GM18517 (cell line): ENCODE measurements around the gene CELSR2.
"Not testable (repeated sequence)": the region's sequence is repeated elsewhere in the genome, so short reads cannot be mapped to it uniquely, and the experiment has no call there.

ENCODE experiments used
- ATAC-seq: cut with Tn5 transposase; IDR thresholded peaks from one replicate; pipeline ENCODE4 v1.9.1; 2021; ENCODE audit warnings: mild to moderate bottlenecking, moderate library complexity; ENCODE audit not compliant: unreplicated experiment

Gene CELSR2

GRCh38 chr1:109298666-109299557, 49.6 kb downstream of the CELSR2 start:
- no peak for ATAC-seq

- no peak for ATAC-seq
Measured at GRCh38 chr1:109299558-109300343, 50.4 kb downstream of the CELSR2 start.

DNA sequence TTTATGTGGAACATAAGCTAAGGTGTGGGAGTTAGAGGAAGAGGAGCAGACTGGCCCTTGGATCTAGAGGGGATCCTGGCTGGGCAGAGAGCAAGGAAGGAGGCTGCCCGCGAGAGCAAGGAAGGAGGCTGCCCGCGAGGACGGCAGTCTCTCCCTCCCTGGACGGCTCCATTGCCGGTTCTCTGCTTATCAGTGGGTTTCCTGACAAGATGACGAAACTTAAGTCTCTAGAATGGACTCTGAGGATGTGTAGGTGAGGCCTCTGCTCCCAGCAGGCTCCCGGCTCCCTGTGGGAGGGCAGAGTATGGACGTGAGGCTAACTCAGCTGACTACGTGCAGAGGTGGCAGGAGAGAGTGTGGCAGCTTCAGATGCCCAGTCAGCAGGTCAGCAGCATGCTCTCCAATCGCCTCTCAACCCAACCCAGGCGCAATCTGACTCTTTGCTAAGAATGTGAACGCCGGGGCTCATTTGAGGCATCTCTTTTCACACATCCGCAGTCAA, 51.4 kb downstream of the CELSR2 start:
- no peak for ATAC-seq

DNA sequence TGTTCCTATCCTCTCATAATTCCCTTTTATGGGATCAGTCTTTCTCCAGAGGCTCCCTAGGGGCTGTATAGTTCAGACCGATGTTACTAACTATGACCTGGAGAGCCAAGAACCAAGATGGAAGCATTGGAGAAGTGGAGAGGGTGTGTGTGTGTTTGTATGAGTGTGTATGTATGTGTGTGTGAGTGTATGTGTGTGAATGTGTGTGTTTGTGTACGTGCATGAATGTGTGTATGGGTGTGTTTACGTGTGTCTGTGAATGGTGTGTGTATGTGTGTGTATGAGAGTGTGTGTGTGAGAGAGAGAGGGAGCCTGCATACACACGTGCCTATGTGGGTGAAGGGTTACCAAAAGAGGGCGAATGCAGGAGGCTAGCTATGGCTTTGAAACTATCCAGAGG, 52.5 kb downstream of the CELSR2 start:
- no peak for ATAC-seq

DNA sequence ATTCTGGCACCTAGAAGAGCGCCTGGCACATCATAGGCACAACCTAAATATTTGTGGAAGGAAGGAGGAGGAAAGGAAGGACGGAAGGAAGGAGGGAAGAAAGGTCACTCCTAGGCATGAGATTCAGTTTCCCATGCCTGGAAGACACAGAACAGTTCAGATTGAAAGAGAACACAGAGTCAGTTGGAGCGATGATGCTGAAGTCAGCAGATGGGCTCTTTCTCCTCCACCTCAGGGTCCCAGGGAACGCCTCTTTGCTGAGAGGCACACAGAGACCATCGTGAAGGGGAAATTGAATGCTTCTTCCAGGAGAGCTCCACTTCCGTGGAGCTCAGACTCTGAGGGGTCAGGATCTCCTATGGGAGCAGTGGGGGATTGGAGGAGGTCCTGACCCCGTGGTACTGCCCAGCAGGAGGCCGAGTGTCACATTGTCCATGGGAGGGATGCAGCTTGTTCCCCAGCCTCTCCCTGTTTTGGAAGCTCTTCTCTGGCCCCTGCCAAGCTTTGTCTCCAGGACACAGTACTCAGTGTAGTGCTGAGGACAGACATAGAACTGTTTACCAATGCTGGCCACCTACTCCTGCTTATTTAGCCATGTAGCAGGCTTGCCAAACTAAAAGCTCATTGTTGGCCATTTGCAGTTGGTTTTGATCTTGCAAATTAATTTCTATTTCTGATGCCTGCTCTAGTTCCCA, 55.0 kb downstream of the CELSR2 start:
- no peak for ATAC-seq

- not testable (repeated sequence) for ATAC-seq
Measured at GRCh38 chr1:109305991-109306390, 56.7 kb downstream of the CELSR2 start.

DNA sequence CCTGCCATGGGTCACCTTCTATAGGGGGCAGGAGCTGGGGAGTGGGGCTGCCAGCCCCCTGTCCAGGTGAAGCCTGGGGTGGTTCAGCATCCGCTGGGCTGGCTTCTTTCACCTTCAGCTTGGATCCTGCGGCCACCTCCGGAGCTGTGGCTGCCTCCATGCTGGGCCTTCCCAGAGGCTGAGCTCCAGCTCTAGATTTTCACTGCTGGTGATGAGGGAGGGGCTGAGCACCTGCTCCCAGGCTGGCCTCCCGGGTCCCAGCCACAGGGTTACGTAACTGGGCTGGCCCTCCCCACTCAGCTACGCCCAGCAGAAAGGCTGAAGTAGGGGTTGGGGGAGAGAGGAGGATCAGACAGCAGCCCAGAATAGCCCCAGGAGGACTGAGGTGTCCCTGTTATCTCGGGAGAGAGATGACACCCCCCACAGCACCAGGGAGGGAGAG, 57.5 kb downstream of the CELSR2 start, which contains the start of gene MYBPHL:
Gene MYBPHL (minus strand): TSS at position 180 of the 442 bp plus-strand sequence. CDS start 20 bp downstream, at position 160.
- ATAC-seq: no peak

GRCh38 chr1:109307274-109308021, 58.1 kb downstream of the CELSR2 start:
- ATAC-seq: no peak

GRCh38 chr1:109309347-109309746, 60.0 kb downstream of the CELSR2 start:
- ATAC-seq: no peak

- no peak for ATAC-seq
Measured at GRCh38 chr1:109312246-109312645, 62.9 kb downstream of the CELSR2 start.

DNA sequence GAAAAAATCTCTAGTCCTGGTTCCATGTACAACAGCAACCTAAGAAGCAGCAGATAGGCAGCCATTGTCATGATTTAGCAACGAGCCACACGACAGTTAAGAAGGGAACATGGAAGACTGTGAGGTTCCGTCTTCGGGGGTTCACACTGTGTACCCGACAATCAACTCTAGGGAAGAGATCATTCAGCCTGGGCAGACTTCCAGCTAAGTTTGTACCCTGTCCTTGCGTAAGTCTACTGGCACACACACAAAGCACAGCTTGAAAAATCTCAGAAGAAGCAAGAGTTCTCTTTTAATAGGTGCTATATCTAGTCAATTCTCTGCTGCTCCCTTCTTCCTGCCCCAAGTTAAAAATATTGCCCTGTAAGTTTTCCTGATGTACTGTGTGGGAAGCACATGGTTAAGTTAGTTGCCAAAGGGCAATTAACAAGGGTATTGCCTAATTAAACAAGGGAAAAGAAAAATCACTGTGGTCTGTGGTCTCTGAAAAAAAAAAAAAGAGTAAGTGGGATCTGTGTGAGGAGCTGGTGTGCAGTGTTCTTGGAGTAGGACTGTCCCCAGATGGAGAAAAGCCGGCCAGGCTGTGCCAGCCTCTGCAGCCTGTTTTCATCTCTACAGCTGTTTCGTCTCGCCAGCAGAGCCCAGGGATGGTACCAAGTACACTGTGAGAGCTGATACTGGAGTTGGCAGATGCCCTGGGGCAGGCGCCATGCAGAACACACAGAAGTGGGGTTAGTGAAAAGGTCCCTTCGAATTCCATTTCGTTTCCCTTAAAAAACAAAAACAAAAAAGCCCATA, 63.8 kb downstream of the CELSR2 start:
- ATAC-seq: no peak

DNA sequence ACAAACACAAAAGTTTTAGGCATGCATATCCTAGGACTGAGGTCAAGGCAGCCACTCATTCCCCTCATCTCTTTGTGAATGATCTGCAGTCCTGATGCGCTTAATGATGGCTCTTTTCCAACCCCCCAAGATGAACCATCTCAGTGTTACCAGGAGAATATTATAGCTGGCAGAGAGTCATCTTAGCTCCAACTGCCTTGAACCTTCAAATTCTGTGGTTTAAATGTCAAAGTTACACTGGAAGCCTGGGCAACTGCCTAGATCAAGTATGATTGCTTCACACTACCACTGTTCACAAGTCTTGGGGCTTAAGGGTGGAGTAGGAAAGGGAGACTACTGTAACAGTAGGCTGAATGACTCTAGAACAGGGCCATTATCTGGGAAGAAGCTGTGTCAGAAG, 65.5 kb downstream of the CELSR2 start:
- no peak for ATAC-seq

GRCh38 chr1:109315288-109315687, 65.9 kb downstream of the CELSR2 start:
- no peak for ATAC-seq

DNA sequence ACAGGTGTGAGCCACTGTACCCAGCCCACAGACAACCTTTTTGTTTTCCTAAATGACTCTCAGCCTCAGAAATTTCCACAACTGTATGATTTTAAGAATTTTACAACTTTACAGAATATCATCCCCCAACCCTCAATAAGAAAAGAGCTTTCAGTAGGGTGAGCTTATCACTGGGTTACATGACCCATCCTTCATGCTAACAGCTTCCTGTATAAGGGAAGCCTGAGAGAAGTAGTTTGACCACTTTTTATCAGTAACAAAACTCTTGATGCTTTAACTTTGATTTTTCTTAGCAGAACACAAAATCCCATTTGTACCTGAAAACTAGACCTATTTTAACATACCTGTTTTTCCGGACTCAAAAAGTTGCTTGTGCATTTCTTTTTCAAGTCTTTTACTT, 67.2 kb downstream of the CELSR2 start:
- no peak for ATAC-seq

DNA sequence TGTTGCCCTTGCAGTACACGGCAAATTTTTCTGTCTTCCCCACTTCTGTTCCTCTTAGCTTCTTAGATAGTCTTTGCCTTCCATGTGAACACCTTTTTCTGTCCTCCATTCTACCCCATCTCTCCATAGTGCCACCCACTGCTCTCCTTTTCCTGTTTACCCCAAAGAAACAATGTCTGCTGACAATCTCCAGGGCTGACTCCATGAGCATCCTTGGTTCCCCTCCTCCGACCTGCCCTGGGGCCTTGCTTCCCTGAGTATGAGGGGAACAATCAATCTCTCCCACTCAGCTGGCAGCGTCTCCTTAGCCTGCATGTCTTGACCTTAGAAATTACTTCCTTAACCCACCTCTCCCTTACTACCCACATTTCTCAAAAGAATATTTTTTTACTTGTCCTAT, 69.8 kb downstream of the CELSR2 start:
- no peak for ATAC-seq

DNA sequence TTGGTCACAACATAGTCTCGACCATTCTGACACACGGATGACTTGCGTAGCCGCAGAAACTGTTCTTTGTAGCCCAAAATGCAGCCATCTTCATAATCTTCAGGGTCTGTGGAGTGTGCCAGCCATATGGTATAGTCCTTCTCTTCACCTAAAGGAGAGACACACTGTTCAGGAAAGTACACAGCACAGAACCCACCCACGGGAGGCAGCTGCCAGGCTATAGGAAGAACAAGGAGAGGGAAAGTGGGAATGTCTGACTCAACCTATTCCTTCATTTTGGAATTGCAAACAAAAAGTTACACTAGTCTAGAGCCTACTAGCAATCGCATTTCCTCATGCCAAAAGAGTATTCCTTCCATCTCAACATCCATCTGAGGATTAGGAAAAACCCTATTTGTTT, 73.6 kb downstream of the CELSR2 start:
- no peak for ATAC-seq
